NB4 (cell line): ENCODE data around the gene TBC1D22A.

Experiments
- CTCF ChIP-seq: IDR thresholded peaks from one replicate; pipeline ENCODE4 v1.5.1; 2012; ENCODE audit warnings: low read depth, low read length
- MYC ChIP-seq: IDR thresholded peaks from 2 replicates; pipeline ENCODE4 v1.6.1; 2011; ENCODE audit warnings: low read depth, low read length
- POLR2A ChIP-seq: IDR thresholded peaks from 2 replicates; pipeline ENCODE4 v1.6.1; 2011; ENCODE audit warnings: mild to moderate bottlenecking; ENCODE audit not compliant: insufficient read length; ENCODE audit errors: extremely low read depth
- TF ChIP-seq, protein P1 (sequence below): IDR thresholded peaks from 2 replicates; pipeline ENCODE4 v1.6.1; 2011; ENCODE audit warnings: low read depth, low read length

- TF ChIP-seq CTCF (no peak), POLR2A (no peak), MYC (no peak)
- TF ChIP-seq, protein P1, sequence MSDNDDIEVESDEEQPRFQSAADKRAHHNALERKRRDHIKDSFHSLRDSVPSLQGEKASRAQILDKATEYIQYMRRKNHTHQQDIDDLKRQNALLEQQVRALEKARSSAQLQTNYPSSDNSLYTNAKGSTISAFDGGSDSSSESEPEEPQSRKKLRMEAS = no peak
Observed at GRCh38 chr22:46895753-46896152, 133.3 kb downstream of the TBC1D22A start.
